SK-N-SH (cell line): ENCODE measurements around the gene CFAP100. TPM values are rescaled to one million over a fixed set of nuclear protein-coding genes. Genes with fewer than 3 reads are reported as not detected.

Source experiments
- CTCF ChIA-PET: fragments of 300-600, 350-600 bp; formaldehyde crosslinking; extraction: SDS; loops from one replicate; lab custom pipeline; 2021; lab: Yijun Ruan, JAX
- POLR2A ChIA-PET: fragments of 350-600 bp; sonication (Branson Sonifier 250); formaldehyde crosslinking; extraction: SDS; loops from one replicate; lab custom pipeline; 2020; ENCODE audit warnings: antibody characterized with exemption, inconsistent platforms; lab: Yijun Ruan, JAX
- DNase-seq: peaks from one replicate; pipeline ENCODE4 v3.0.0; 2012
- H2AFZ ChIP-seq: fragments of 200-600 bp; sonication (generic); 2 replicates; pipeline ENCODE4 v1.8.1; 2016; ENCODE audit warnings: antibody characterized with exemption, mild to moderate bottlenecking, low read depth
- H3F3A ChIP-seq: fragments of 200-600 bp; sonication (generic); replicated peaks from 2 replicates; pipeline ENCODE3; 2016; ENCODE audit warnings: antibody characterized with exemption, mild to moderate bottlenecking; ENCODE audit not compliant: insufficient read depth
- H3K27ac ChIP-seq, 2 experiments: fragments of 200-500 bp in 1 of 2; fragments of 200-600 bp in 1 of 2; sonication (Bioruptor generic) in 1 of 2; sonication (generic), shearing (Covaris generic) in 1 of 2; 2 replicates each; pipeline versions ENCODE4 v1.5.1 to v1.6.1; 2014 to 2016; ENCODE audit warnings: low read depth in 2 of 2, inconsistent platforms in 1 of 2, low read length in 1 of 2, mild to moderate bottlenecking in 1 of 2, mixed read lengths in 1 of 2
- H3K27me3 ChIP-seq: fragments of 200-600 bp; sonication (generic), shearing (Covaris generic); 2 replicates; pipeline ENCODE4 v1.6.1; 2016; ENCODE audit warnings: mixed run types; ENCODE audit not compliant: insufficient read depth
- H3K36me3 ChIP-seq, 2 experiments: fragments of 200-500 bp in 1 of 2; fragments of 200-600 bp in 1 of 2; sonication (Bioruptor generic) in 1 of 2; sonication (generic) in 1 of 2; replicated peaks in 1 of 2; 2 replicates each; pipeline versions ENCODE3 to v1.5.1; 2014 to 2016; ENCODE audit warnings: low read length in 1 of 2, mild to moderate bottlenecking in 1 of 2; ENCODE audit not compliant: insufficient read depth in 2 of 2, control insufficient read depth in 1 of 2
- H3K4me1 ChIP-seq, 2 experiments: fragments of 200-500 bp in 1 of 2; fragments of 200-600 bp in 1 of 2; sonication (Bioruptor generic) in 1 of 2; sonication (generic), shearing (Covaris generic) in 1 of 2; 2 replicates each; pipeline versions ENCODE4 v1.5.1 to v1.6.1; 2014 to 2016; ENCODE audit warnings: low read depth in 1 of 2, low read length in 1 of 2, mixed run types in 1 of 2; ENCODE audit not compliant: insufficient read depth in 2 of 2, control insufficient read depth in 1 of 2
- H3K4me2 ChIP-seq: fragments of 200-600 bp; sonication (generic), shearing (Covaris generic); 2 replicates; pipeline ENCODE4 v1.6.1; 2017; ENCODE audit warnings: mixed run types
- H3K4me3 ChIP-seq, 2 experiments: fragments of 200-500 bp in 1 of 2; fragments of 200-600 bp in 1 of 2; sonication (Bioruptor generic) in 1 of 2; sonication (generic), shearing (Covaris generic) in 1 of 2; 2 replicates each; pipeline versions ENCODE4 v1.5.1 to v1.8.1; 2014 to 2016; ENCODE audit warnings: low read depth in 2 of 2, inconsistent platforms in 1 of 2, low read length in 1 of 2, mild to moderate bottlenecking in 1 of 2, mixed read lengths in 1 of 2, moderate library complexity in 1 of 2
- H3K79me2 ChIP-seq: fragments of 200-600 bp; sonication (generic); 2 replicates; pipeline ENCODE4 v1.8.1; 2017; ENCODE audit warnings: mild to moderate bottlenecking; ENCODE audit not compliant: insufficient read depth
- H3K9ac ChIP-seq: fragments of 200-600 bp; sonication (generic); 2 replicates; pipeline ENCODE4 v1.6.1; 2017; ENCODE audit warnings: mixed run types
- H3K9me2 ChIP-seq: fragments of 200-600 bp; sonication (generic); 2 replicates; pipeline ENCODE4 v1.6.1; 2017; ENCODE audit warnings: mixed run types
- H3K9me3 ChIP-seq: fragments of 200-600 bp; sonication (generic); 2 replicates; pipeline ENCODE4 v1.6.1; 2017; ENCODE audit warnings: mixed run types, mild to moderate bottlenecking, moderate library complexity
- H4K20me1 ChIP-seq: fragments of 200-600 bp; sonication (generic); 2 replicates; pipeline ENCODE4 v1.6.1; 2017; ENCODE audit warnings: mild to moderate bottlenecking, mixed run types; ENCODE audit not compliant: insufficient read depth
- CHD2 ChIP-seq: fragments of 150-350 bp; IDR thresholded peaks from 2 replicates; pipeline ENCODE4 v1.6.1; 2018; ENCODE audit warnings: low read length; ENCODE audit not compliant: partially characterized antibody
- ELF1 ChIP-seq: IDR thresholded peaks from 2 replicates; pipeline ENCODE4 v1.4.0; 2012
- EP300 ChIP-seq, 2 experiments: IDR thresholded peaks; 2 replicates each; pipeline versions ENCODE4 v1.4.0 to v1.6.1; 2012; ENCODE audit warnings: borderline replicate concordance in 1 of 2, low read depth in 1 of 2, low read length in 1 of 2
- EZH2phosphoT487 ChIP-seq: fragments of 200-600 bp; sonication (generic); IDR thresholded peaks from 2 replicates; pipeline ENCODE4 v1.6.1; 2017; ENCODE audit warnings: low read depth, mixed run types, mild to moderate bottlenecking, antibody characterized with exemption, moderate library complexity, borderline replicate concordance
- FOSL2 ChIP-seq: IDR thresholded peaks from 2 replicates; pipeline ENCODE4 v1.4.0; 2012; ENCODE audit warnings: low read depth, mild to moderate bottlenecking, moderate library complexity, borderline replicate concordance
- FOXJ3 ChIP-seq: sonication (generic); formaldehyde crosslinking; IDR thresholded peaks from 2 replicates; pipeline ENCODE4 v1.5.1; 2020; ENCODE audit warnings: mild to moderate bottlenecking, missing genetic modification reagents
- FOXM1 ChIP-seq: IDR thresholded peaks from 2 replicates; pipeline ENCODE4 v1.4.0; 2012; ENCODE audit warnings: low read depth, mild to moderate bottlenecking
- GABPA ChIP-seq: IDR thresholded peaks from 2 replicates; pipeline ENCODE4 v1.4.0; 2012; ENCODE audit warnings: low read depth, mild to moderate bottlenecking
- IRF3 ChIP-seq: fragments of 150-350 bp; IDR thresholded peaks from 2 replicates; pipeline ENCODE4 v1.6.1; 2016; ENCODE audit warnings: mild to moderate bottlenecking, low read depth, low read length
- JUND ChIP-seq: IDR thresholded peaks from 2 replicates; pipeline ENCODE4 v1.4.0; 2012
- MAX ChIP-seq: IDR thresholded peaks from 2 replicates; pipeline ENCODE4 v1.4.0; 2012; ENCODE audit warnings: low read depth
- NFIC ChIP-seq: IDR thresholded peaks from 2 replicates; pipeline ENCODE4 v1.4.0; 2012; ENCODE audit warnings: borderline replicate concordance
- NRF1 ChIP-seq: IDR thresholded peaks from 2 replicates; pipeline ENCODE4 v1.6.1; 2012; ENCODE audit warnings: low read depth, mild to moderate bottlenecking, low read length
- POLR2AphosphoS5 ChIP-seq: IDR thresholded peaks from 2 replicates; pipeline ENCODE4 v1.6.1; 2012; ENCODE audit warnings: low read depth, low read length
- RAD21 ChIP-seq: IDR thresholded peaks from 2 replicates; pipeline ENCODE4 v1.6.1; 2012; ENCODE audit warnings: mild to moderate bottlenecking, low read length
- RCOR1 ChIP-seq: fragments of 150-350 bp; IDR thresholded peaks from 2 replicates; pipeline ENCODE4 v1.6.1; 2017; ENCODE audit warnings: antibody characterized with exemption, low read length
- RFX5 ChIP-seq: IDR thresholded peaks from 2 replicates; pipeline ENCODE4 v1.6.1; 2012; ENCODE audit warnings: mild to moderate bottlenecking, improper control_type of control experiment, low read length
- SIN3A ChIP-seq: IDR thresholded peaks from 2 replicates; pipeline ENCODE4 v1.6.1; 2012; ENCODE audit warnings: low read depth, mild to moderate bottlenecking, low read length, moderate library complexity, borderline replicate concordance
- SMC3 ChIP-seq: IDR thresholded peaks from 2 replicates; pipeline ENCODE4 v1.6.1; 2012; ENCODE audit warnings: low read depth, low read length, improper control_type of control experiment
- TAF1 ChIP-seq: IDR thresholded peaks from 2 replicates; pipeline ENCODE4 v1.6.1; 2012; ENCODE audit warnings: low read depth, mild to moderate bottlenecking, low read length, moderate library complexity, borderline replicate concordance
- TCF12 ChIP-seq: IDR thresholded peaks from 2 replicates; pipeline ENCODE4 v1.4.0; 2012
- TEAD4 ChIP-seq: IDR thresholded peaks from 2 replicates; pipeline ENCODE4 v1.4.0; 2012; ENCODE audit warnings: mild to moderate bottlenecking, borderline replicate concordance; ENCODE audit not compliant: insufficient read depth
- YY1 ChIP-seq: IDR thresholded peaks from 2 replicates; pipeline ENCODE4 v1.4.0; 2012; ENCODE audit warnings: low read depth, mild to moderate bottlenecking
- ZBTB33 ChIP-seq: IDR thresholded peaks from 2 replicates; pipeline ENCODE4 v1.4.0; 2012; ENCODE audit warnings: low read depth, borderline replicate concordance
- WGBS: methylation state at CpG from one replicate; pipeline ENCODE4 v1.1.6; 2017; ENCODE audit warnings: low lambda C conversion rate; 5-methylcytosine and 5-hydroxymethylcytosine counted together
- polyA plus RNA-seq, 3 experiments: library from polyadenylated mRNA; depleted of rRNA; stranded (reverse); fragments of >200 nt; gene quantifications; 2 replicates each; pipeline ENCODE4 v1.2.3, GENCODE V29; 2012
- TF ChIP-seq, protein P1 (sequence below): IDR thresholded peaks from 2 replicates; pipeline ENCODE4 v1.6.1; 2012; ENCODE audit warnings: mild to moderate bottlenecking, low read depth, low read length, moderate library complexity
- TF ChIP-seq, protein P2 (sequence below): fragments of 150-350 bp; IDR thresholded peaks from 2 replicates; pipeline ENCODE4 v1.6.1; 2017; ENCODE audit warnings: antibody characterized with exemption, low read length, low read depth, borderline replicate concordance
- TF ChIP-seq, protein P3 (sequence below): IDR thresholded peaks from 2 replicates; pipeline ENCODE4 v1.4.0; 2012; ENCODE audit warnings: low read depth, borderline replicate concordance

CFAP100 gene
- polyA plus RNA-seq, 1 of the 3 experiments (the other 2 are of a cell fraction): not detected

- Histone ChIP-seq H3K27me3 (no peaks in the 10 kb centered on the region), H2AFZ (no peak overlapping the region), H3K9me2 (no peaks in the 10 kb centered on the region), H4K20me1 (no peaks in the 10 kb centered on the region), H3K36me3 (no peaks in the 10 kb centered on the region), H3F3A (no peaks in the 10 kb centered on the region), H3K9me3 (no peaks in the 10 kb centered on the region), H3K4me2 (no peak overlapping the region), H3K9ac (no peak overlapping the region), H3K79me2 (no peaks in the 10 kb centered on the region), H3K4me3 (no peak overlapping the region), H3K4me1 (peaks cover 0 to 25% of the 10 kb centered on the region in 2 experiments; a peak in 2 of 4 replicates), H3K27ac (peak overlapping the region in 1 of 2 experiments; percentile 24; a peak in 1 of 4 replicates)
- CTCF ChIA-PET: interaction anchor here (1.2 to 7.1 kb wide), 5 partner anchors 17 to 258 kb away, joined by 5 to 79 read pairs (median 10); partner anchors contain the start of gene ZXDC
- DNase-seq: peak; percentile 63
- POLR2A ChIA-PET: no interaction called here
- 0% methylated on average over 1 of the region's 1 CpG for WGBS
- TF ChIP-seq FOXJ3 (CRISPR knock-in tag) (no peak), TAF1 (no peak), POLR2AphosphoS5 (no peak), NFIC (no peak), TCF12 (no peak), CHD2 (peak; percentile 69), ELF1 (no peak), RAD21 (0 out of 2 replicates have a peak, but pooled peaks have one; percentile 24), YY1 (no peak), ZBTB33 (no peak), RCOR1 (peak; percentile 76), GABPA (no peak), FOXM1 (no peak), JUND (no peak), SIN3A (no peak), FOSL2 (no peak), NRF1 (no peak), MAX (no peak), IRF3 (no peak), EP300 (IDR thresholded peaks at IDR 0.05; ENCODE audit: borderline replicate concordance in 1 of 2, low read depth in 1 of 2, low read length in 1 of 2) (peak in 1 of 2 experiments; percentile 67; a peak in 1 of 4 replicates), TEAD4 (no peak), SMC3 (no peak), EZH2phosphoT487 (no peak), RFX5 (no peak)
- TF ChIP-seq, protein P1, sequence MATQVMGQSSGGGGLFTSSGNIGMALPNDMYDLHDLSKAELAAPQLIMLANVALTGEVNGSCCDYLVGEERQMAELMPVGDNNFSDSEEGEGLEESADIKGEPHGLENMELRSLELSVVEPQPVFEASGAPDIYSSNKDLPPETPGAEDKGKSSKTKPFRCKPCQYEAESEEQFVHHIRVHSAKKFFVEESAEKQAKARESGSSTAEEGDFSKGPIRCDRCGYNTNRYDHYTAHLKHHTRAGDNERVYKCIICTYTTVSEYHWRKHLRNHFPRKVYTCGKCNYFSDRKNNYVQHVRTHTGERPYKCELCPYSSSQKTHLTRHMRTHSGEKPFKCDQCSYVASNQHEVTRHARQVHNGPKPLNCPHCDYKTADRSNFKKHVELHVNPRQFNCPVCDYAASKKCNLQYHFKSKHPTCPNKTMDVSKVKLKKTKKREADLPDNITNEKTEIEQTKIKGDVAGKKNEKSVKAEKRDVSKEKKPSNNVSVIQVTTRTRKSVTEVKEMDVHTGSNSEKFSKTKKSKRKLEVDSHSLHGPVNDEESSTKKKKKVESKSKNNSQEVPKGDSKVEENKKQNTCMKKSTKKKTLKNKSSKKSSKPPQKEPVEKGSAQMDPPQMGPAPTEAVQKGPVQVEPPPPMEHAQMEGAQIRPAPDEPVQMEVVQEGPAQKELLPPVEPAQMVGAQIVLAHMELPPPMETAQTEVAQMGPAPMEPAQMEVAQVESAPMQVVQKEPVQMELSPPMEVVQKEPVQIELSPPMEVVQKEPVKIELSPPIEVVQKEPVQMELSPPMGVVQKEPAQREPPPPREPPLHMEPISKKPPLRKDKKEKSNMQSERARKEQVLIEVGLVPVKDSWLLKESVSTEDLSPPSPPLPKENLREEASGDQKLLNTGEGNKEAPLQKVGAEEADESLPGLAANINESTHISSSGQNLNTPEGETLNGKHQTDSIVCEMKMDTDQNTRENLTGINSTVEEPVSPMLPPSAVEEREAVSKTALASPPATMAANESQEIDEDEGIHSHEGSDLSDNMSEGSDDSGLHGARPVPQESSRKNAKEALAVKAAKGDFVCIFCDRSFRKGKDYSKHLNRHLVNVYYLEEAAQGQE: no peak
- TF ChIP-seq, protein P2, sequence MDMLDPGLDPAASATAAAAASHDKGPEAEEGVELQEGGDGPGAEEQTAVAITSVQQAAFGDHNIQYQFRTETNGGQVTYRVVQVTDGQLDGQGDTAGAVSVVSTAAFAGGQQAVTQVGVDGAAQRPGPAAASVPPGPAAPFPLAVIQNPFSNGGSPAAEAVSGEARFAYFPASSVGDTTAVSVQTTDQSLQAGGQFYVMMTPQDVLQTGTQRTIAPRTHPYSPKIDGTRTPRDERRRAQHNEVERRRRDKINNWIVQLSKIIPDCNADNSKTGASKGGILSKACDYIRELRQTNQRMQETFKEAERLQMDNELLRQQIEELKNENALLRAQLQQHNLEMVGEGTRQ: no peak
- TF ChIP-seq, protein P3, sequence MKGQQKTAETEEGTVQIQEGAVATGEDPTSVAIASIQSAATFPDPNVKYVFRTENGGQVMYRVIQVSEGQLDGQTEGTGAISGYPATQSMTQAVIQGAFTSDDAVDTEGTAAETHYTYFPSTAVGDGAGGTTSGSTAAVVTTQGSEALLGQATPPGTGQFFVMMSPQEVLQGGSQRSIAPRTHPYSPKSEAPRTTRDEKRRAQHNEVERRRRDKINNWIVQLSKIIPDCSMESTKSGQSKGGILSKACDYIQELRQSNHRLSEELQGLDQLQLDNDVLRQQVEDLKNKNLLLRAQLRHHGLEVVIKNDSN: no peak
These were observed 3.1 kb upstream of the CFAP100 start for GRCh38 chr3:126391631-126392030.
